K562 (cell line): ENCODE results near the gene OR4K13. TPM values are rescaled to one million over a fixed set of nuclear protein-coding genes. Genes with fewer than 3 reads are reported as not detected.

ENCODE experiments used
- ATAC-seq: fragments of 200-7000 bp; cut with Tn5 transposase; 3 replicates; pipeline ENCODE4 v1.9.1; 2020; ENCODE audit warnings: moderate library complexity
- BruUV-seq: library from RNA; stranded (reverse); fragments of 400-500 nt; replicated peaks from 2 replicates; lab custom pipeline; 2021; lab: Mats Ljungman, UMichigan
- CTCF ChIA-PET: fragments of 300-600 bp; formaldehyde crosslinking; extraction: SDS; loops from one replicate; lab custom pipeline; 2021; ENCODE audit warnings: low intra/inter-chr PET ratio; lab: Yijun Ruan, JAX
- POLR2A ChIA-PET: fragments of 300-600, 350-650 bp; sonication (Branson Sonifier 250); formaldehyde crosslinking; extraction: SDS; loops from one replicate; lab custom pipeline; 2021; ENCODE audit warnings: antibody characterized with exemption, inconsistent platforms; lab: Yijun Ruan, JAX
- DNase-seq, 4 experiments: peaks; one replicate each; pipeline versions ENCODE4 v3.0.0 to v3.0.0-alpha.2; 2011 to 2018; ENCODE audit warnings: low spot score in 3 of 4, mixed read lengths in 3 of 4; ENCODE audit errors: extremely low read depth in 1 of 4
- FAIRE-seq: peaks from 2 replicates; lab custom pipeline; 2011; peaks lifted over from hg19 to GRCh38; lab: Jason Lieb, UNC
- H2AFZ ChIP-seq: 2 replicates; pipeline ENCODE4 v1.6.0; 2011; ENCODE audit warnings: low read depth, low read length, control low read depth, inconsistent platforms
- H3K27ac ChIP-seq: fragments of 200-600 bp; 3 replicates; pipeline ENCODE4 v1.8.0; 2011; ENCODE audit warnings: low read depth, mild to moderate bottlenecking, control low read depth, inconsistent platforms, low read length, moderate library complexity, mixed read lengths; ENCODE audit errors: extremely low read depth
- H3K27me3 ChIP-seq, 2 experiments: fragments of 300-600 bp in 1 of 2; 2 replicates in 1 of 2; 3 replicates in 1 of 2; pipeline versions ENCODE4 v1.6.0 to v1.8.0; 2011; ENCODE audit warnings: inconsistent platforms in 2 of 2, low read length in 2 of 2, mild to moderate bottlenecking in 1 of 2, mixed read lengths in 1 of 2, moderate library complexity in 1 of 2; ENCODE audit not compliant: control insufficient read depth in 2 of 2, insufficient read depth in 2 of 2
- H3K36me3 ChIP-seq: fragments of 300-600 bp; 3 replicates; pipeline ENCODE4 v1.8.0; 2011; ENCODE audit warnings: mild to moderate bottlenecking, low read length, inconsistent platforms; ENCODE audit not compliant: control insufficient read depth, insufficient read depth
- H3K4me1 ChIP-seq, 2 experiments: fragments of 200-600 bp in 1 of 2; replicated peaks in 1 of 2; 2 replicates in 1 of 2; 3 replicates in 1 of 2; pipeline versions ENCODE4 v1.5.1 to v1.8.0; 2011; ENCODE audit warnings: inconsistent platforms in 2 of 2, low read length in 2 of 2, mild to moderate bottlenecking in 1 of 2, mixed read lengths in 1 of 2, moderate library complexity in 1 of 2; ENCODE audit not compliant: control insufficient read depth in 2 of 2, insufficient read depth in 2 of 2
- H3K4me2 ChIP-seq: 2 replicates; pipeline ENCODE4 v1.6.1; 2011; ENCODE audit warnings: low read length, control low read depth, inconsistent platforms, mixed read lengths; ENCODE audit not compliant: insufficient read depth
- H3K4me3 ChIP-seq: fragments of 200-600 bp; sonication (generic), shearing (Covaris generic); 2 replicates; pipeline ENCODE4 v1.5.1; 2016; ENCODE audit warnings: control low read depth, inconsistent platforms
- H3K79me2 ChIP-seq: fragments of 200-600 bp; 3 replicates; pipeline ENCODE4 v1.8.0; 2011; ENCODE audit warnings: low read length, inconsistent platforms; ENCODE audit not compliant: control insufficient read depth, insufficient read depth
- H3K9ac ChIP-seq, 2 experiments: 2 replicates each; pipeline versions ENCODE4 v1.6.0 to v1.6.1; 2011; ENCODE audit warnings: low read depth in 2 of 2, low read length in 2 of 2, control low read depth in 1 of 2, inconsistent platforms in 1 of 2, mild to moderate bottlenecking in 1 of 2, mixed read lengths in 1 of 2; ENCODE audit not compliant: insufficient read depth in 1 of 2
- H3K9me1 ChIP-seq: one replicate; pipeline ENCODE4 v1.6.0; 2011; ENCODE audit warnings: inconsistent platforms, mild to moderate bottlenecking, low read length, moderate library complexity; ENCODE audit not compliant: control insufficient read depth, insufficient read depth
- H3K9me3 ChIP-seq: replicated peaks from 2 replicates; pipeline ENCODE4 v1.5.1; 2011; ENCODE audit warnings: low read depth, low read length, inconsistent platforms; ENCODE audit not compliant: control insufficient read depth, insufficient read depth
- H4K20me1 ChIP-seq: replicated peaks from 2 replicates; pipeline ENCODE4 v1.6.1; 2011; ENCODE audit warnings: low read length, inconsistent platforms, mixed read lengths; ENCODE audit not compliant: control insufficient read depth, insufficient read depth
- CCAR2 ChIP-seq: fragments of 200-400 bp; formaldehyde crosslinking; IDR thresholded peaks from 2 replicates; pipeline ENCODE4 v1.6.1; 2017; ENCODE audit warnings: mild to moderate bottlenecking, low read depth, low read length
- CGGBP1 ChIP-seq: fragments of 250-450 bp; sonication (Bioruptor Pico); IDR thresholded peaks from 2 replicates; pipeline ENCODE4 v1.9.0; 2021; ENCODE audit warnings: mild to moderate bottlenecking
- E2F3 ChIP-seq: fragments of 250-450 bp; sonication (Bioruptor Pico); IDR thresholded peaks from 2 replicates; pipeline ENCODE4 v1.4.0; 2020; ENCODE audit warnings: mild to moderate bottlenecking
- EP300 ChIP-seq: IDR thresholded peaks from 2 replicates; pipeline ENCODE4 v1.6.1; 2012; ENCODE audit warnings: low read length, improper control_type of control experiment
- HDAC2 ChIP-seq: fragments of 450-650 bp; IDR thresholded peaks from 2 replicates; pipeline ENCODE4 v1.6.1; 2016; ENCODE audit warnings: mild to moderate bottlenecking
- KAT7 ChIP-seq: sonication (generic); formaldehyde crosslinking; IDR thresholded peaks from 2 replicates; pipeline ENCODE4 v1.8.0; 2022; ENCODE audit warnings: missing genetic modification reagents, mild to moderate bottlenecking, borderline replicate concordance
- KAT8 ChIP-seq: fragments of 450-650 bp; IDR thresholded peaks from 2 replicates; pipeline ENCODE4 v1.6.1; 2016; ENCODE audit warnings: low read depth, mild to moderate bottlenecking
- MAZ ChIP-seq, 2 experiments: fragments of 450-650 bp in 1 of 2; sonication (generic) in 1 of 2; formaldehyde crosslinking; IDR thresholded peaks in 1 of 2; conservative IDR thresholded peaks in 1 of 2; 2 replicates each; pipeline versions ENCODE4 v1.4.0 to v1.5.0; 2020; ENCODE audit warnings: mild to moderate bottlenecking in 1 of 2, missing genetic modification reagents in 1 of 2
- NR2F6 ChIP-seq: fragments of 450-650 bp; formaldehyde crosslinking; IDR thresholded peaks from 2 replicates; pipeline ENCODE4 v1.4.0; 2020; ENCODE audit warnings: mild to moderate bottlenecking
- REST ChIP-seq, 2 experiments: fragments of 450-650 bp; formaldehyde crosslinking in 1 of 2; IDR thresholded peaks; 2 replicates each; pipeline versions ENCODE4 v1.4.0 to v1.6.1; 2014 to 2020; ENCODE audit warnings: mild to moderate bottlenecking in 2 of 2, borderline replicate concordance in 1 of 2, low read depth in 1 of 2
- THRAP3 ChIP-seq: fragments of 450-650 bp; IDR thresholded peaks from 2 replicates; pipeline ENCODE4 v1.6.1; 2016; ENCODE audit warnings: mild to moderate bottlenecking, inconsistent platforms, borderline replicate concordance
- THRB ChIP-seq: fragments of 450-650 bp; formaldehyde crosslinking; conservative IDR thresholded peaks from 2 replicates; pipeline ENCODE4 v1.4.0; 2022; ENCODE audit warnings: mild to moderate bottlenecking, missing genetic modification characterization
- ZBTB17 ChIP-seq: fragments of 450-650 bp; formaldehyde crosslinking; IDR thresholded peaks from 2 replicates; pipeline ENCODE4 v1.4.0; 2020; ENCODE audit warnings: mild to moderate bottlenecking
- ZFPM2 ChIP-seq: fragments of 250-450 bp; sonication (Bioruptor Pico); IDR thresholded peaks from 2 replicates; pipeline ENCODE4 v1.5.1; 2022; ENCODE audit warnings: mild to moderate bottlenecking
- ZNF347 ChIP-seq: fragments of 450-650 bp; formaldehyde crosslinking; IDR thresholded peaks from 2 replicates; pipeline ENCODE4 v1.4.0; 2020; ENCODE audit warnings: low read depth, mild to moderate bottlenecking, moderate library complexity
- WGBS: fragments of 100-300 bp; shearing (Covaris generic); methylation state at CpG from one replicate; pipeline ENCODE4 v1.1.6; 2016; ENCODE audit warnings: low coverage, mixed read lengths; ENCODE audit not compliant: insufficient coverage; ENCODE audit errors: missing lambda C conversion rate; 5-methylcytosine and 5-hydroxymethylcytosine counted together
- in situ Hi-C: fragments of 300-500 bp; cut with MboI; formaldehyde crosslinking; loops from 4 replicates; pipeline ENCODE4 v1.15.0; 2018; ENCODE audit warnings: inconsistent platforms, mixed read lengths
- intact Hi-C: fragments of 100-400 bp; cut with micrococcal nuclease; formaldehyde crosslinking; loops from 2 replicates; pipeline ENCODE4 v1.14.2; 2022
- polyA plus RNA-seq, 8 experiments: library from polyadenylated mRNA; depleted of rRNA in 4 of 8; stranded (reverse) in 5 of 8; unstranded in 3 of 8; fragments of >200 nt; fragmentation: Nextera tagmentation in 2 of 8; fragmentation: Illumina TruSeq in 1 of 8; extraction: Ambion mirVana in 2 of 8; extraction: Trizol in 1 of 8; gene quantifications; 2 replicates each; pipeline versions ENCODE4 v1.2.1 to v1.2.3, GENCODE V29; 2011 to 2014; ENCODE audit warnings: inconsistent platforms in 1 of 8, missing spikeins in 1 of 8
- total RNA-seq, 7 experiments: library from RNA; depleted of rRNA in 6 of 7; stranded (reverse); fragments of >200 nt in 6 of 7; fragmentation: Illumina TruSeq in 2 of 7; extraction: Trizol in 2 of 7; gene quantifications; 2 replicates each; pipeline versions ENCODE4 v1.2.1 to v1.2.3, GENCODE V29; 2011 to 2021; ENCODE audit warnings: low replicate concordance in 1 of 7

Gene OR4K13
- total and polyA plus RNA-seq, 9 of the 15 experiments (the other 6 are each of a cell fraction or from before 2014, with no cell fraction given): not detected

- in situ Hi-C loops: no loop called here
- no peak for FAIRE-seq
- BruUV-seq: no TSS peak
- Histone ChIP-seq H3K36me3 (no peaks in the 10 kb centered on the region), H3K79me2 (no peaks in the 10 kb centered on the region), H4K20me1 (no peaks in the 10 kb centered on the region), H3K27ac (no peak within 1 kb of the TSS), H3K4me2 (no peak within 1 kb of the TSS), H2AFZ (no peak within 1 kb of the TSS), H3K9ac (no peak within 1 kb of the TSS), H3K4me3 (no peak within 1 kb of the TSS), H3K9me1 (no peaks in the 10 kb centered on the region), H3K4me1 (no peaks in the 10 kb centered on the region), H3K27me3 (no peaks in the 10 kb centered on the region), H3K9me3 (no peaks in the 10 kb centered on the region)
- 50% methylated on average over 2 of the region's 2 CpGs for WGBS
- CTCF ChIA-PET: no interaction called here
- ATAC-seq: no peak
- no peak for DNase-seq
- POLR2A ChIA-PET: no interaction called here
- intact Hi-C loops: no loop called here
- no peak for TF ChIP-seq KAT7
- no peak for TF ChIP-seq THRB (CRISPR knock-in tag)
- TF ChIP-seq NR2F6 (CRISPR knock-in tag): no peak
- TF ChIP-seq EP300: no peak
- TF ChIP-seq E2F3 (CRISPR knock-in tag): no peak
- no peak for TF ChIP-seq ZFPM2 (CRISPR knock-in tag)
- no peak for TF ChIP-seq ZNF347 (CRISPR knock-in tag)
- TF ChIP-seq REST (IDR thresholded peaks at IDR 0.05; ENCODE audit: borderline replicate concordance): no peak
- no peak for TF ChIP-seq REST (CRISPR knock-in tag; IDR thresholded peaks at IDR 0.05; ENCODE audit: low read depth)
- no peak for TF ChIP-seq THRAP3
- TF ChIP-seq HDAC2: no peak
- no peak for TF ChIP-seq CCAR2
- no peak for TF ChIP-seq MAZ (CRISPR knock-in tag; conservative IDR thresholded peaks at IDR 0.05 in 1 of 2, IDR thresholded peaks at IDR 0.05 in 1 of 2)
- no peak for TF ChIP-seq KAT8
- TF ChIP-seq CGGBP1: no peak
- no peak for TF ChIP-seq ZBTB17 (CRISPR knock-in tag)
Observed at GRCh38 chr14:20059745-20060144, 23.9 kb upstream of the OR4K13 start, which contains the start of gene OR4L1. TSS of gene OR4L1 (plus strand) at chr14:20060045. CDS start at chr14:20060045, 0 bp downstream.
